ENCODE results near the gene MND1. TPM values are rescaled to one million over a fixed set of nuclear protein-coding genes. Genes with fewer than 3 reads are reported as not detected.
"Not testable (repeated sequence)": the region's sequence is repeated elsewhere in the genome, so short reads cannot be mapped to it uniquely, and the experiment has no call there.

Gene MND1
- total RNA-seq, 2 experiments from 2014 or later, result 34.1 to 41.9 TPM

GRCh38 chr4:153458969-153459368 is 114.5 kb downstream of the MND1 start:
- Mint-ChIP-seq H3K27me3 (no peaks in the 10 kb centered on the region), H3K9me3 (ENCODE audit: low read depth) (no peaks in the 10 kb centered on the region), H3K27ac (no peak overlapping the region), H3K4me1 (no peaks in the 10 kb centered on the region), H3K36me3 (ENCODE audit: low read depth) (no peaks in the 10 kb centered on the region), H3K4me3 (no peak overlapping the region)
- intact Hi-C loops (cut with DNase I, micrococcal nuclease), result no loop called here
- ChIA-PET POLR2A (no interaction called here), CTCF (interaction anchor here (0.5 kb wide), 1 partner anchor 94 kb away, joined by 3 read pairs; no protein-coding TSS in a partner anchor)
- DNase-seq, result no peak
- ATAC-seq, result no peak

- H3K4me3 Mint-ChIP-seq; H3K27ac Mint-ChIP-seq; H3K9me3 Mint-ChIP-seq (ENCODE audit: low read depth); DNase-seq; ATAC-seq; H3K27me3 Mint-ChIP-seq; POLR2A ChIA-PET; H3K36me3 Mint-ChIP-seq (ENCODE audit: low read depth); CTCF ChIA-PET: not testable (repeated sequence)
- intact Hi-C loops (cut with DNase I, micrococcal nuclease), result loop anchor here in 1 of 2 experiments (10.0 kb wide), 1 partner anchor 113 kb away; no protein-coding TSS in a partner anchor
- peaks cover 11% of the 10 kb centered on the region for H3K4me1 Mint-ChIP-seq
Observed at GRCh38 chr4:153461549-153461948, 117.1 kb downstream of the MND1 start.

- H3K4me3 Mint-ChIP-seq, result no peak overlapping the region
- H3K27me3 Mint-ChIP-seq, result no peaks in the 10 kb centered on the region
- no peak overlapping the region for H3K27ac Mint-ChIP-seq
- no peaks in the 10 kb centered on the region for H3K9me3 Mint-ChIP-seq (ENCODE audit: low read depth)
- intact Hi-C loops (cut with DNase I, micrococcal nuclease), result loop anchor here (2.0 to 10.0 kb wide), 2 partner anchors 13 to 111 kb away; no protein-coding TSS in a partner anchor
- peaks cover 13% of the 10 kb centered on the region for H3K4me1 Mint-ChIP-seq
- POLR2A ChIA-PET, result no interaction called here
- no peak for ATAC-seq
- H3K36me3 Mint-ChIP-seq (ENCODE audit: low read depth), result peaks cover 14% of the 10 kb centered on the region
- no peak for DNase-seq
- CTCF ChIA-PET, result interaction anchor here (0.8 to 1.7 kb wide), 2 partner anchors 110 to 115 kb away, joined by 3 to 5 read pairs; no protein-coding TSS in a partner anchor
Observed at GRCh38 chr4:153464068-153464467, 119.6 kb downstream of the MND1 start.

Other genes starting within 250 kb of the MND1 start
- 1 to 10 TPM; 1.0 to 1.6 TPM for gene TRIM2, start 140.2 kb upstream of the MND1 start, total RNA-seq
- gene TMEM131L, start 121.7 kb downstream of the MND1 start, total RNA-seq, result 10 to 100 TPM; 45.8 to 45.9 TPM